ENCODE results near the gene ZNF846. TPM values are rescaled to one million over a fixed set of nuclear protein-coding genes. Genes with fewer than 3 reads are reported as not detected.
"Not testable (repeated sequence)": the region's sequence is repeated elsewhere in the genome, so short reads cannot be mapped to it uniquely, and the experiment has no call there.

Gene ZNF846
- total RNA-seq, 2 experiments from 2014 or later = 5.3 to 6.4 TPM

DNA sequence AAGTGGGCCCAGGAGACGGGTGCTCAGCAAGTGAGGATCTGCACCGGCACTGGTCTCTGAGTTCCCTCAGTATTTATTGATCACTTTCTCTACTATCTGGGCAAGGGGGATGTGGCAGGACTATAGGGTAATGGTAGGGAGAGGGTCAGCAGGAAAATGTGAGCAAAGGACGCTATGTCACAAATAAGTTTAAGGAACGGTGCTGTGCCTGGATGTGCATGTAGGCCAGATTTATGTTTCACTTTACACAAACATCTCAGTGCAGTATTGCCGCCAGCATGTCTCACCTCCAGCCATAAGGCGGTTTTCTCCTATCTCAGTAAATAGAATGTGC, 15.6 kb upstream of the ZNF846 start:
- CTCF ChIA-PET, H3K27me3 Mint-ChIP-seq: not testable (repeated sequence)

DNA sequence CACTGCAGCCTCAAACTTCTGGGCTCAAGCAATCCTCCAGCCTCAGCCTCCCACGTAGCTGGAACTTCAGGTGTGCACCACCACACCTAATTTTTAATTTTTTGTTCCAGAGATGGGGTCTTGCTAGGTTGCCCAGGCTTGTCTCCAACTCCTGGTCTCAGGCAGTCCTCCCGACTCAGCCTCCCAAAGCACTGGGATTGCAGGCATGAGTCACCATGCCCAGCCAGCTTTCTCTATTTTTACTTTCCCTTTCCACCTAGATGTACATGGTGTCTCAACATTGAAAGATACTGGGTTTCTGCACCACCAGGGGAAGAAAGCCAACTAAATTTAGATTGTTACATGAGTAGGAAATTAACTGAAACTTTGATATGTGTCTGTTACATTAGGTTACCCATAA, 13.8 kb upstream of the ZNF846 start:
- ATAC-seq (no peak), DNase-seq (peak; percentile 33)
- peaks cover 5% of the 10 kb centered on the region for H3K9me3 Mint-ChIP-seq (ENCODE audit: low read depth)
- intact Hi-C loops (cut with DNase I, micrococcal nuclease) = no loop called here
- ChIA-PET CTCF (interaction anchor here (1.0 kb wide), 1 partner anchor 13 kb away, joined by 3 read pairs; the partner anchor contains the start of gene ZNF846), POLR2A (interaction anchor here (0.7 kb wide), 1 partner anchor 200 kb away, joined by 3 read pairs; no protein-coding TSS in a partner anchor)
- no peaks in the 10 kb centered on the region for H3K36me3 Mint-ChIP-seq (ENCODE audit: low read depth)
- H3K27ac Mint-ChIP-seq = no peak overlapping the region
- no peaks in the 10 kb centered on the region for H3K27me3 Mint-ChIP-seq
- H3K4me1 Mint-ChIP-seq = peaks cover 22% of the 10 kb centered on the region
- no peak overlapping the region for H3K4me3 Mint-ChIP-seq

More for the DNA sequence above, 15.6 kb upstream of the ZNF846 start:
- Mint-ChIP-seq H3K4me3 (peak overlapping the region; percentile 84), H3K27ac (peak overlapping the region; percentile 98), H3K4me1 (peaks cover 22% of the 10 kb centered on the region)
- POLR2A ChIA-PET; ATAC-seq; H3K9me3 Mint-ChIP-seq (ENCODE audit: low read depth); H3K36me3 Mint-ChIP-seq (ENCODE audit: low read depth); DNase-seq: not testable (repeated sequence)
- intact Hi-C loops (cut with DNase I, micrococcal nuclease) = loop anchor here (2.0 kb wide), 3 partner anchors 43 to 1191 kb away; partner anchors contain the start of genes PIN1 (in 1 of the 2) and UBL5 (in 1 of the 2)

- H3K36me3 Mint-ChIP-seq (ENCODE audit: low read depth) = peaks cover 61% of the 10 kb centered on the region
Observed at GRCh38 chr19:9757544-9758501, 10.7 kb downstream of the ZNF846 start.

GRCh38 chr19:9752701-9753443, 15.7 kb downstream of the ZNF846 start:
- no peak for DNase-seq
- ChIA-PET CTCF (no interaction called here), POLR2A (no interaction called here)
- H3K4me1 Mint-ChIP-seq = no peaks in the 10 kb centered on the region
- ATAC-seq = no peak
- no peaks in the 10 kb centered on the region for H3K27me3 Mint-ChIP-seq
- intact Hi-C loops (cut with DNase I, micrococcal nuclease) = no loop called here
- H3K27ac Mint-ChIP-seq = no peak overlapping the region
- H3K9me3 Mint-ChIP-seq (ENCODE audit: low read depth) = peaks cover 29% of the 10 kb centered on the region
- no peak overlapping the region for H3K4me3 Mint-ChIP-seq
- H3K36me3 Mint-ChIP-seq (ENCODE audit: low read depth) = peaks cover 30% of the 10 kb centered on the region

More at GRCh38 chr19:9757544-9758501, 10.7 kb downstream of the ZNF846 start:
- Mint-ChIP-seq H3K4me1 (no peaks in the 10 kb centered on the region), H3K27ac (no peak overlapping the region), H3K27me3 (no peaks in the 10 kb centered on the region), H3K4me3 (no peak overlapping the region), H3K9me3 (ENCODE audit: low read depth) (peaks cover 33% of the 10 kb centered on the region)
- intact Hi-C loops (cut with DNase I, micrococcal nuclease) = no loop called here
- DNase-seq (no peak), ATAC-seq (no peak)
- POLR2A ChIA-PET = no interaction called here
- CTCF ChIA-PET = interaction anchor here (0.7 kb wide), 1 partner anchor 15 kb away, joined by 3 read pairs; no protein-coding TSS in a partner anchor

GRCh38 chr19:9751446-9751845, 17.1 kb downstream of the ZNF846 start:
- H3K36me3 Mint-ChIP-seq (ENCODE audit: low read depth) = peaks cover 20% of the 10 kb centered on the region
- ChIA-PET POLR2A (interaction anchor here (0.5 kb wide), 1 partner anchor 359 kb away, joined by 6 read pairs; no protein-coding TSS in a partner anchor), CTCF (no interaction called here)
- peaks cover 23% of the 10 kb centered on the region for H3K9me3 Mint-ChIP-seq (ENCODE audit: low read depth)
- H3K27me3 Mint-ChIP-seq = no peaks in the 10 kb centered on the region
- DNase-seq = no peak
- intact Hi-C loops (cut with DNase I, micrococcal nuclease) = no loop called here
- H3K4me1 Mint-ChIP-seq = no peaks in the 10 kb centered on the region
- H3K27ac Mint-ChIP-seq = no peak overlapping the region
- H3K4me3 Mint-ChIP-seq = no peak overlapping the region
- ATAC-seq = no peak

DNA sequence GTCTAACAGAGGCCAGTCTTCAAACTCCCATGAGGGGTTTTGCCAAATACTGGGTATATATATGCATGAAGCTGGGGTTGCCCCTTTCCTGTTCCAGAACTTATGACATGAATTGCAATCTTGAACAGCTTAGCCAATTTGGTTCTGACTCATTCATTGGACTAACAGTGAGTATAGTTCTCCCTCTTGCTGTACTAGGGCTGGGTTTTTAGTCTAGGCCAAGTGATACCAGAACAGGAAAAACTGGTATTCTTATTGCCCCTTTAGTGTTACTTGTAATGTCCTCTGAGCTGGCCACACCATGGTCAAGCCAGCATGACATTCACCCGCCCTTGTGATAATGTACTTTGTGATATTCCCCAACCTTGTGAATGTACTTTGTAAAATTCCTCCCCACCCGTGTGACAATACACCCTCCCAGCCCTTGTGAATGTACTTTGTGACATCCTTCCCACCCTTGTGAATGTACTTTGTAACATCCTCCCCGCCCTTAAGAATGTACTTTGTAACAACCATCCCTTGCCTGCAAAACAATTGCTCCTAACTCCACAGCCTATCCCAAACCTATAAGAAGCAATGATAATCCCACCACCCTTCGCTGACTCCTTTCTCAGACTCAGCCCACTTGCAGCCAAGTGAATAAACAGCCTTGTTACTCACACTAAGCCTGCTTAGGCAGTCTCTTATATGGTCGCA, 26.9 kb downstream of the ZNF846 start:
- H3K4me3 Mint-ChIP-seq = no peak overlapping the region
- peaks cover 5% of the 10 kb centered on the region for H3K36me3 Mint-ChIP-seq (ENCODE audit: low read depth)
- ChIA-PET CTCF (no interaction called here), POLR2A (no interaction called here)
- intact Hi-C loops (cut with DNase I, micrococcal nuclease) = no loop called here
- H3K9me3 Mint-ChIP-seq (ENCODE audit: low read depth) = peaks cover 10% of the 10 kb centered on the region
- no peak overlapping the region for H3K27ac Mint-ChIP-seq
- DNase-seq (no peak), ATAC-seq (no peak)
- H3K4me1 Mint-ChIP-seq = no peaks in the 10 kb centered on the region
- no peaks in the 10 kb centered on the region for H3K27me3 Mint-ChIP-seq

DNA sequence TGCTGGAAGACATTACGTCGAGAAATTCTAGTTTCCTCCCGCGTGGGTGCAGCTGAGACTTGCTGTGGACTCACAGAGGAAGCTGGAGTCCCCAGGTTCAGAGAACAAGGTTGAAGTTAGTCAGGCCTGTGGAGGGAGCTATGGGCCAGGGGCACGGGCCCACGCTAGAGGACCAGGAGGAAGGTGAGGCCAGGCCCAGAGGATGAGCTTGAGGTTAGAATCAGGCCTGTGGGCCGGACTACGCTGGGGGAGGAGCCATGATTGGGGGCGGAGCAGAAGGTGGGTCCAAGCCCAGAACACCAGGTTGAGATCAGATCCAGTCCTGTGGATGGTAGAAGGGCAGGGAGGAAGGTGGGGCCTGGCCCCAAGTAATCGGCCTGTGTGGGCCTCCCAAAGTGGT, 32.6 kb downstream of the ZNF846 start:
- intact Hi-C loops (cut with DNase I, micrococcal nuclease) = no loop called here
- POLR2A ChIA-PET = no interaction called here
- DNase-seq = no peak
- H3K4me3 Mint-ChIP-seq = no peak overlapping the region
- H3K27me3 Mint-ChIP-seq = no peaks in the 10 kb centered on the region
- H3K9me3 Mint-ChIP-seq (ENCODE audit: low read depth) = no peaks in the 10 kb centered on the region
- CTCF ChIA-PET = no interaction called here
- no peaks in the 10 kb centered on the region for H3K4me1 Mint-ChIP-seq
- ATAC-seq = no peak
- H3K36me3 Mint-ChIP-seq (ENCODE audit: low read depth) = no peaks in the 10 kb centered on the region
- H3K27ac Mint-ChIP-seq = no peak overlapping the region

- H3K4me3 Mint-ChIP-seq; H3K27ac Mint-ChIP-seq; intact Hi-C loops (cut with DNase I, micrococcal nuclease); H3K4me1 Mint-ChIP-seq; H3K36me3 Mint-ChIP-seq (ENCODE audit: low read depth); H3K9me3 Mint-ChIP-seq (ENCODE audit: low read depth); CTCF ChIA-PET; ATAC-seq; DNase-seq; POLR2A ChIA-PET; H3K27me3 Mint-ChIP-seq: not testable (repeated sequence)
Observed at GRCh38 chr19:9730056-9730455, 38.5 kb downstream of the ZNF846 start.

- H3K27ac Mint-ChIP-seq = no peak overlapping the region
- intact Hi-C loops (cut with DNase I, micrococcal nuclease) = no loop called here
- no peak overlapping the region for H3K4me3 Mint-ChIP-seq
- H3K9me3 Mint-ChIP-seq (ENCODE audit: low read depth) = peaks cover 10% of the 10 kb centered on the region
- DNase-seq = no peak
- no peak for ATAC-seq
- POLR2A ChIA-PET = no interaction called here
- peaks cover 2% of the 10 kb centered on the region for H3K27me3 Mint-ChIP-seq
- CTCF ChIA-PET = interaction anchor here (0.6 kb wide), 1 partner anchor 74 kb away, joined by 4 read pairs; no protein-coding TSS in a partner anchor
- H3K36me3 Mint-ChIP-seq (ENCODE audit: low read depth) = no peaks in the 10 kb centered on the region
- no peaks in the 10 kb centered on the region for H3K4me1 Mint-ChIP-seq
Observed at GRCh38 chr19:9729162-9729561, 39.4 kb downstream of the ZNF846 start.

GRCh38 chr19:9727644-9728043, 40.9 kb downstream of the ZNF846 start:
- POLR2A ChIA-PET = no interaction called here

DNA sequence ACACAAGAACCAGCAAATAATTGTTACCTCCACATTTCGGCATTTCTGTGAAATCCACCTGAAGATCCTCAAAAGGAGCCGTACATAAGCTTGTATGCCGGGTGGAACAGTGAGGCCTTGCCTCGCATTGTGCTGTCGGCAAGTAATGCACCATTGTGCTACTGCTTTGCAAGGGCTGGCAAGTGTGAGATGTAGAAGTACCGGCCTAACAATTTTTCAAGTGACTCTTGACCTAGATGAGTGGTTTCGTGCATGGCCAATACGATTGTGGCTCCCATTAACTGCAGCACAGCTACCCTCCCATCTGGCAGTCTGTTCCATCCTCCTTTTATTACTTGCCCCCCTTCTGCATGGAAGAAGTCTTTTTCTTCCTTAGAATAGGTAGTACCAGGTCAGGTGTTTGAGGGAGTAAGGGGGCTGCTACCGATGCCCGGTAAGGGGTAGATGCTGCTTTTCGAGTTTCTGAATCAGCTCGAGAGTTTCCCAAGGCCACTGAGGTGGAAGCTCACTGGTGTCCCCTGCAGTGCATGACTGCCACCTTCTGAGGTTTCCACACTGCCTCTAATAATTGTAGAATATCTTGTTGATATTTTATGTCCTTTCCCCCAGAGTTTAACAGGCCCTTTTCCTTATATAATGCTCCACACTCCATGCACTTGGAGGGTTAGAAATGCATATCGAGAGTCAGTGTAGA, 42.9 kb downstream of the ZNF846 start:
- H3K4me1 Mint-ChIP-seq; H3K27ac Mint-ChIP-seq; H3K4me3 Mint-ChIP-seq; H3K36me3 Mint-ChIP-seq (ENCODE audit: low read depth); DNase-seq; H3K27me3 Mint-ChIP-seq; intact Hi-C loops (cut with DNase I, micrococcal nuclease); ATAC-seq; POLR2A ChIA-PET: not testable (repeated sequence)
- CTCF ChIA-PET = interaction anchor here (1.5 kb wide), 1 partner anchor 18 kb away, joined by 3 read pairs; no protein-coding TSS in a partner anchor
- peaks cover 13% of the 10 kb centered on the region for H3K9me3 Mint-ChIP-seq (ENCODE audit: low read depth)

More at GRCh38 chr19:9727644-9728043, 40.9 kb downstream of the ZNF846 start:
- H3K9me3 Mint-ChIP-seq (ENCODE audit: low read depth) = peaks cover 13% of the 10 kb centered on the region
- H3K36me3 Mint-ChIP-seq (ENCODE audit: low read depth) = no peaks in the 10 kb centered on the region
- H3K4me1 Mint-ChIP-seq = no peaks in the 10 kb centered on the region
- DNase-seq (no peak), ATAC-seq (no peak)
- no peak overlapping the region for H3K27ac Mint-ChIP-seq
- intact Hi-C loops (cut with DNase I, micrococcal nuclease) = no loop called here
- H3K27me3 Mint-ChIP-seq = peaks cover 2% of the 10 kb centered on the region
- no peak overlapping the region for H3K4me3 Mint-ChIP-seq
- CTCF ChIA-PET = no interaction called here

All from activated CD4-positive, alpha-beta T cell treated with anti-CD3 and anti-CD28 coated beads for 36 hours (primary cell).